T-helper 1 cell treated with Interleukin-12 subunit alpha and Interleukin-12 subunit beta and Interleukin-4 antibody, amounts not matched to agents 30 ng/mL and 1 ng/mL, for 36 hours (primary cell): Measurements from ENCODE around the gene R3HDML. TPM values are rescaled to one million over a fixed set of nuclear protein-coding genes. Genes with fewer than 3 reads are reported as not detected.
"Not testable (repeated sequence)": the region's sequence is repeated elsewhere in the genome, so short reads cannot be mapped to it uniquely, and the experiment has no call there.

ENCODE experiments used
- intact Hi-C: fragments of 100-400 bp; cut with micrococcal nuclease; formaldehyde crosslinking; loops from one replicate; pipeline ENCODE4 v1.15.1; 2024
- total RNA-seq: library from RNA; stranded (reverse); gene quantifications from 2 replicates; pipeline ENCODE4 v1.2.3, GENCODE V29; 2022

Gene R3HDML, protein sequence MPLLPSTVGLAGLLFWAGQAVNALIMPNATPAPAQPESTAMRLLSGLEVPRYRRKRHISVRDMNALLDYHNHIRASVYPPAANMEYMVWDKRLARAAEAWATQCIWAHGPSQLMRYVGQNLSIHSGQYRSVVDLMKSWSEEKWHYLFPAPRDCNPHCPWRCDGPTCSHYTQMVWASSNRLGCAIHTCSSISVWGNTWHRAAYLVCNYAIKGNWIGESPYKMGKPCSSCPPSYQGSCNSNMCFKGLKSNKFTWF
- not detected in 2 replicates for total RNA-seq

DNA sequence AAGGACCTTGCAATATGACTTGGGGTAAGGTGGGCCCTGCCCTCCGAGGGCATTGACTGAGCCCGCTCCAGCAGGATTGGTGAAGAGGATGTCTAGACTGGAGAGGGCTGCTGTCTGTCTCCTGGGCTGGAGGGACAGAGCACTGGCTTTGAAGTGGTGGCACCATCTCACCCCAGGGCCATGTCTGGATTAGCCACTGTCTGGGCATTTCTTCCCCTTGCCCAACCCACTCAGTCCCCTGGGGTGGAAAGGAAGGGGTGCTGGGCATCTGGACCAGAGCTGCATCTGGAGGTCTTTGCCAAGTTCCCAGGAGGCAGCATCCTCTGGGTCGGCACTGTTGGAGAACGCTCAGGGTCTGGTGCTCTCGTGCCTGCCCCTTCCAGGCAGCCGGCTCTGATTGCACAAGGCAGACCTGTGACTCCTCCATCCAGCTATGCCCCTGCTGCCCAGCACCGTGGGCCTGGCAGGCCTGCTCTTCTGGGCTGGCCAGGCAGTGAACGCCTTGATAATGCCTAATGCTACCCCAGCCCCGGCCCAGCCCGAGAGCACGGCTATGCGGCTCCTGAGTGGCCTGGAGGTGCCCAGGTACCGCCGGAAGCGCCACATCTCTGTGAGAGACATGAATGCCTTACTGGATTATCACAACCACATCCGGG, at the start of gene R3HDML:
Gene R3HDML (plus strand): TSS at position 319 of the 656 bp plus-strand sequence. CDS start 115 bp downstream, at position 434.
- intact Hi-C loops = no loop called here

DNA sequence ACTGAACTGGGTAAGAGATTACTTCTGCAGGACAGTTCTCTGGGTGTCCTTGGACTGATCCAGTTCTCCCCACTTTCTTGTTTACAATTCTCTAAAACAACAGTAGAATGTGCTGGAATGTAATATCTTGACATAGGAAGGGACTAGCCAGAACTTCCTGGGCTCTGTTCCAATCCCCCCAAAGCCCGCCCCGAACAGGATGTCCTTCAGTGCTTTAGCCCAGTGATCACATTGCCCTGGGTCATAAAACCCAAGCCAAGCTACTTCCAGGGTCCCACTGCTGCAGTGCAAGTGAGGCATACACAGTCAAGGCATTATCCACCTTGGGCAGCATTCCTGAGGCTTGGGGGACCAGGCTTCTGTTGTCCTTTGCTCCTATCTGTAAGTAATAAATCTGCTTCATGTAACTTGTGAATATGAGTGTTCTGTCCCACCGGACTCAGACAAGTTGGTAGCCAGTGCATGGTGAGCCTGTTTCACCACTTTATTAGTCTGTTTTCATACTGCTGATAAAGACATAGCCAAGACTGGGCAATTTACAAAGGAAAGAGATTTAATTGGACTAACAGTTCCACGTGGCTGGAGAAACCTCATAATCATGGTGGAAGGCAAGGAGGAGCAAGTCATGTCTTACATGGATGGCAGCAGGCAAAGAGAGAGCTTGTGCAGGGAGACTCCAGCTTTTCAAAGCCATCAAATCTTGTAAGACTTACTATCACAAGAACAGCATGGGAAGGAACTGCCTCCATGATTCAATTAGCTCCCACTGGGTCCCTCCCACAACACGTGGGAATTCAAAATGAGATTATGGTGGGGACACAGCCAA, 49.4 kb upstream of the R3HDML start:
- intact Hi-C loops = loop anchor here (1.0 kb wide), 1 partner anchor 72 kb away; no protein-coding TSS in a partner anchor

GRCh38 chr20:44288252-44288651, 48.6 kb upstream of the R3HDML start:
- intact Hi-C loops = loop anchor here (1.0 kb wide), 1 partner anchor 73 kb away; no protein-coding TSS in a partner anchor

GRCh38 chr20:44291754-44292153, 45.1 kb upstream of the R3HDML start:
- intact Hi-C loops = no loop called here

- intact Hi-C loops = no loop called here
Observed at GRCh38 chr20:44296011-44296410, 40.8 kb upstream of the R3HDML start.

GRCh38 chr20:44297721-44298120, 39.1 kb upstream of the R3HDML start:
- intact Hi-C loops = no loop called here

- intact Hi-C loops = not testable (repeated sequence)
Observed at GRCh38 chr20:44299011-44299535, 37.8 kb upstream of the R3HDML start.

DNA sequence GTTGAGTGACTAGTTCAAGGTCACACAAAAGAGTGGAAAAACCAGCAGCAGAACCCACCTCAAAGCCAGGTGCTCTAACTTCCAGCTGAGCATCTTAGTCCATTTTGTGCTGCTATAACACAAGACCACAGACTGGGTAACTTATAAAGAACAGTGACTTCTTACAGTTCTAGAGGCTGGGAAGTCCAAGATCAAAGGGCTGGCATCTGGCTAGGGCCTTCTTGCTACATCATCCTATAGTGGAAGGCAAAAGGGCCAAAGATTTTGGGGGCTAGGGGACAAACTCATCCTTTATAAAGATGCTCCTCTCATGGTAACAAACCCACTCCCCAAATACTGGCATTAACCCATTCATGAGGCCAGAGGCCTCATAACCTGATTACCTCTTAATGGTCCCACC, 35.6 kb upstream of the R3HDML start:
- intact Hi-C loops = no loop called here

GRCh38 chr20:44302026-44302669, 34.7 kb upstream of the R3HDML start:
- intact Hi-C loops = no loop called here

DNA sequence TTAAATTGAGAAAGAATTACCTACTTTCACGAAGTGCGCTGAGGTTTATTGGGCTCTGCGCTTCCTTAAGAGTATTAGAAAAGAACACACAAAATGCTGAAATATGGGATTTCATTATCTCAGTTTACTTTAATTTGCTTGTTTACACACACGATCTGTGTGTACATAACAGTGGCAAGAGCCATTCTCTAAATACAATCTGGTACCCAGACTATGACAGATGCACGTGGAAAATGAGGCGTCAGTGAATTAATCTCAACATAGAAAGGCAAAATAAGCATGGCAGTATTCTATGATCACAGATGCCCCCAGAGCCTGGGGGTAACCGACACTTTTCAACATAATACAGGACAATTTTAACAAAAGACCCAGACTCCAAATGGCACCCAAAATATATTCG, 34.1 kb upstream of the R3HDML start:
- intact Hi-C loops = no loop called here

DNA sequence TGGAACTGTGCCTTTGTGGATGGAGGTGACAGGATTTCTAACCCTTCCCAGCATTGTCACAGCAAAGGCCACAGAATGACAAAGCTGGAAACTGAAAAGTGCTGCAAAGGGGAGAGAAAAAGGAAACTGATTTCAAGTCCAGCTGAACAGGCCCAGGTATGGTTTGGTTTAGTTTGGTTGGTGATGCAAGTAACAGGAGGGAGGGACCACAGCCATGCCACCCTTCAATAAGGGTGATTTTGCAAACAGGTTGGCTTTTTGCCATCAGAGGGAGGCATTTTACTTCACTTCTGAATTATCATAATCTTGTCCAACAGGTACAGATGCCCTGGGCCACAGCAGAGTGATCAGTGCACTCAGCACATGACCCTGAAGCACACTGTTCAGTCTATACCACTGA, 32.5 kb upstream of the R3HDML start:
- intact Hi-C loops = no loop called here

DNA sequence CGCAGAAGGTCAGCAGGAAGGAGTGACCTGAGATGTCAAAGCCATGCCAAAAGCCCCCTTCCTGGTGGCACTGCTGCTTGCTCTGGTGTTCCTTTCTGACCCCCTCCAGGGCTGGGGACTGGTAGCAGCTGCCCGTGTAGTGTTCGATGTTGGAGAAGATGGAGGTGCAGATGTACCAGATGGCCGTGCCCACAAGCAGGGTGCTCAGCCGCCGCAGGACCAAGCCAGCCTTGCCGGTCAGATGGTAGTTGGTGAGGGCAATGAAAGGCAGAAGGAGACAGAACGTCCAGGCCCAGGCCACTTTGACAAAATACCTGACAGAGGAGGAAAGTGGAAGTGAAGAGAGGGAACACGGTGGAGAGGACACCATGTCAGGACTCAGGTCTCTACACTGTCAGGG, 29.9 kb upstream of the R3HDML start:
- intact Hi-C loops = no loop called here

GRCh38 chr20:44309763-44310663, 26.8 kb upstream of the R3HDML start:
- intact Hi-C loops = loop anchor here (2.0 to 10.0 kb wide), 4 partner anchors 79 to 853 kb away; partner anchors contain the start of genes SERINC3 and SRSF6

GRCh38 chr20:44310664-44311639, 25.9 kb upstream of the R3HDML start, which contains the start of gene FITM2:
FITM2 (minus strand) TSS chr20:44311202; CDS start chr20:44311148, 54 bp downstream.
- intact Hi-C loops = loop anchor here (1.0 to 10.0 kb wide), 9 partner anchors 78 to 854 kb away; partner anchors contain the start of genes SERINC3, SRSF6, TTPAL and YWHAB

DNA sequence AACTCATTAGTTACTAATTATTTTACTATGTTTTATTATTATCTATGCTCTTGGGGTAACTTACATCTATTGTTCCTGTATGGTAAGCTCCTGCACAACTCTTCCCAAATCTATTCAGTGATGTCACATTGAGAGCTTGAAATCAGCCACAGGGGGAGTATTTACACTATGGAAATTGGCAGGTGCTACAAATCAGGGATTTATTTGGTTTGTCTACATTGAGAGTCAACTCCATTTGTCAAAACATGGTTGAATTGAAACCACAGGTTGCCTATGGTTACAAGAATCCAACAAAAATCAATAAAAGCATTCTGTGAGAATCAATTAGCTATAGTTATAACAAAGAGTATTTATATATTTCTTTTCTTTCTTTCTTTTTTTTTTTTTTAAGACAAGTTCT, 22.0 kb upstream of the R3HDML start:
- intact Hi-C loops = loop anchor here (10.0 kb wide), 1 partner anchor 420 kb away; no protein-coding TSS in a partner anchor

GRCh38 chr20:44319839-44320422, 16.9 kb upstream of the R3HDML start:
- intact Hi-C loops = loop anchor here (10.0 kb wide), 1 partner anchor 415 kb away; no protein-coding TSS in a partner anchor

GRCh38 chr20:44324343-44324742, 12.5 kb upstream of the R3HDML start:
- intact Hi-C loops = no loop called here
